NCI-H2081 treated with DMSO at 0.1 percent for 48 hours (cell line): ENCODE measurements around the gene TRIM56.
A peak's percentile ranks its signal among the peaks of the same experiment; 100 is the strongest.
"Not testable (repeated sequence)": the region's sequence is repeated elsewhere in the genome, so short reads cannot be mapped to it uniquely, and the experiment has no call there.

Source experiments
- DNase-seq: peaks from one replicate; lab custom pipeline; 2025; lab: John Stamatoyannopoulos, UW

TRIM56 gene

GRCh38 chr7:101085162-101085964 is at the start of gene TRIM56:
Gene TRIM56 (plus strand): TSS chr7:101085481. CDS start chr7:101087313, 1,832 bp downstream.
- peak; percentile 41 for DNase-seq

DNA sequence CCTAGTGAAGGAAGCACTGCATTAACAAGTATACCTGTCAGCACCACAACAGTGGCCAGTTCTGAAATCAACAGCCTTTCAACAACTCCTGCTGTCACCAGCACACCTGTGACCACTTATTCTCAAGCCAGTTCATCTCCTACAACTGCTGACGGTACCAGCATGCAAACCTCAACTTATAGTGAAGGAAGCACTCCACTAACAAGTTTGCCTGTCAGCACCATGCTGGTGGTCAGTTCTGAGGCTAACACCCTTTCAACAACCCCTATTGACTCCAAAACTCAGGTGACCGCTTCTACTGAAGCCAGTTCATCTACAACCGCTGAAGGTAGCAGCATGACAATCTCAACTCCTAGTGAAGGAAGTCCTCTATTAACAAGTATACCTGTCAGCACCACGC is 49.3 kb upstream of the TRIM56 start:
- DNase-seq: no peak

GRCh38 chr7:101041283-101041682 is 44.0 kb upstream of the TRIM56 start:
- not testable (repeated sequence) for DNase-seq

DNA sequence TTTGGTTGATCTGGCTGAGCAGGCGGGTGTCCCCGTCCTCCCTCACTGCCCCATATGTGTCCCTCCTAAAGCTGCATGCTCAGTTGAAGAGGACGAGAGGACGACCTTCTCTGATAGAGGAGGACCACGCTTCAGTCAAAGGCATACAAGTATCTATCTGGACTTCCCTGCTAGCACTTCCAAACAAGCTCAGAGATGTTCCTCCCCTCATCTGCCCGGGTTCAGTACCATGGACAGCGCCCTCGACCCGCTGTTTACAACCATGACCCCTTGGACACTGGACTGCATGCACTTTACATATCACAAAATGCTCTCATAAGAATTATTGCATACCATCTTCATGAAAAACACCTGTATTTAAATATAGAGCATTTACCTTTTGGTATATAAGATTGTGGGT is 26.9 kb upstream of the TRIM56 start:
- no peak for DNase-seq

DNA sequence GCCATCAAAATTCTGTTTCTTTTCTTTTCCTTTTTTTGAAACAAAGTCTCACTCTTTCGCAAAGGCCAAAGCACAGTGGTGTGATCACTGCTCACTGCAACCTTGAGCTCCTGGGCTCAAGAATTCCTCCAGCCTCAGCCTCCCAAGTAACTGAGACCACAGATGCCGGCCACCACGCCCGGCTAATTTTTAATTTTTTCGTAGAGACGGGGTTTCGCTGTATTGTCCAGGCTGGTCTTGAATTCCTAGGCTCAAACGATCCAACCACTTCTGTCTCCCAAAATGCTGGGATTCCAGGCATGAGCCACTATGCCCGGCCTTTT is 25.7 kb upstream of the TRIM56 start:
- DNase-seq: no peak

DNA sequence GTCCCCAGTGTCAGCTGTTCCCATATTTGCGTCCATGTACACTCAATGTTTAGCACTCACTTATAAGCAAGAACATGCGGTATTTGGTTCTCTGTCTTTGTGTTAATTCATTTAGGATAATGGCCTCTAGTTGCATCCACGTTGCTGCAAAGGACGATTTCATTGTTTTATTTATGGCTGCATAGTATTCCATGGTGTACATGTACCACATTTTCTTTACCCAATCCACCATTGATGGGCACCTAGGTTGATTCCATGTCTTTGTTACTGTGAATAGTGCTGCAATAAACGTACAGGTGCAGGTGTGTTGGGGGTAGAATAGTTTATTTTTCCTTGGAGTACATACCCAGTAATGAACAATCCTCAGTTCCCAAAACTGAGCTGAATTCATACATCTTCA is 24.3 kb upstream of the TRIM56 start:
- DNase-seq: no peak

DNA sequence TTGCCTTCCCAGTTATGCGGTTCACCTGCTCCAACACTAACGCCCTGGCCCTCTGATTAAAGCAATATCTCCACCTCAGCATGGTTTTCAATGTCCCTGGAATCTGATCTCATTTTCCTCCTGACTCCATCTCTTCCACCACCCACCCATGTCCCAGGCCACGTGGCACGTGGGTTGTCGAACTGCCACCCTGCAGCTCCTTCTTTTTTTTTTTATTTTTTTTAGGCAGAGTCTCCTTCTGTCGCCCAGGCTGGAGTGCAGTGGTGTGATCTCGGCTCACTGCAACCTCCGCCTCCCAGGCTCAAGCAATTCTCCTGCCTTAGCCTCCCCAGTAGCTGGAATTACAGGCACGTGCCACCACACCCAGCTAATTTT is 21.1 kb upstream of the TRIM56 start:
- DNase-seq: not testable (repeated sequence)

DNA sequence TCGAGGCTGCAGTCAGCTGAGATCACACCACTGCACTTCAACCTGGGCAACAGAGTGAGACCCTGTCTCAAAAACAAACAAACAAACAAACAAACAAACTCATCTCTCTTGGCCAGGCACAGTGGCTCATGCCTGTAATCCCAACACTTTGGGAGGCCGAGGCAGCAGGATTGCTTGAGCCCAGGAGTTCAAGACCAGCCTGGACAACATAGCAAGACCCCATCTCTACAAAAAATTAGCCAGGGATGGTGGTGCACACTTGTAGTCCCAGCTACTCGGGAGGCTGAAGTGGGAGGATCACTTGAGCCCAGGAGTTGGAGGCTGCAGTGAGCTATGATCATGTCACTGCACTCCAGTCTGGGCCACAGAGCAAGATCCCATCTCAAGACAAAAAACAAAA is 20.1 kb upstream of the TRIM56 start:
- not testable (repeated sequence) for DNase-seq

GRCh38 chr7:101066141-101066832 is 19.0 kb upstream of the TRIM56 start:
- DNase-seq: no peak

GRCh38 chr7:101066833-101067177 is 18.5 kb upstream of the TRIM56 start:
- no peak for DNase-seq

- DNase-seq: no peak
Measured at GRCh38 chr7:101068401-101068800, 16.9 kb upstream of the TRIM56 start.

DNA sequence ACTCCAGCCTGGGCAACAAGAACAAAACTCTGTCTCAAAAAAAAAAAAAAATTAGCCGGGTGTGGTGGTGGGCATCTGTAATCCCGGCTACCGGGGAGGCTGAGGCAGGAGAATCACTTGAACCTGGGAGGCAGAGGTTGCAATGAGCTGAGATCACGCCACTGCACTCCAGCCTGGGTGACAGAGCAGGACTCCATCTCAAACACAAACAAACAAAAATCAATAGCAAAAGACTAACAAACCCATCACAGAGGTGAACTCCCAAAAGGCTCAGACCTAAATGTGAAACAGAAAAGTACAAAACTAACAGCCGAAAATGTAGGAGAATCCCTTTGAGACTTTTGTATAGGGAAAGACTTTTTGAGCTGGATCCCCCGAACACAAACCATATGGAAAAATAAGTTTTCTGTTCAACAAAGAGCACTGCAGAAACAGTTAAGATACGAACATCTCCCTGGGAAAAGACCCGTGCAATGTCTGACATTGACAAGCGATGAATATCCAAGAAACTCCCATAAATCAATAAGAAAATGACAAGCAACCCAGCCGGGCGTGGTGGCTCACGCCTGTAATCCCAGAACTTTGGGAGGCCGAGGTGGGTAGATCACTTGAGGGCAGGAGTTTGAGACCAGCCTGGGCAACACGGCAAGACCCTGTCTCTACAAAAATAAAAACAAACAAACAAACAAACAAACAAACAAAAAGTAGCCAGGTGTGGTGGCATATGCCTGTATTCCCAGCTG is 13.7 kb upstream of the TRIM56 start:
- not testable (repeated sequence) for DNase-seq

- DNase-seq: no peak
Measured at GRCh38 chr7:101075646-101076045, 9.6 kb upstream of the TRIM56 start.

DNA sequence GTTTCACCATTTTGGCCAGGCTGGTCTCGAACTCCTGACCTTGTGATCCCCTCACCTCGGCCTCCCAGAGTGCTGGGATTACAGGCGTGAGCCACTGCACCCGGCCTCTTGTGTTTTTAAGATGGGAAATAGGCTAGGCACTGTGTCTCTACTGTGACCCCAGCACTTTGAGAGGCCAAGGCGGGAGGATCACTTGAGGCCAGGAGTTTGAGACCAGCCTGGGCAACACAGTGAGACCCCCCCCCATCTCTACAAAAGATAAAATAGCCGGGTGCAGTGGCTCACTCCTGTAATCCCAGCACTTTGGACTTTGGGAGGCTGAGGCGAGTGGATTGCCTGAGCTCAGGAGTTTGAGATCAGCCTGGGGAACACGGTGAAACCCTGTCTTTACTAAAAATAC is 9.1 kb upstream of the TRIM56 start:
- not testable (repeated sequence) for DNase-seq

- DNase-seq: peak; percentile 64
Measured at GRCh38 chr7:101077303-101078086, 7.8 kb upstream of the TRIM56 start.

- DNase-seq: no peak
Measured at GRCh38 chr7:101081432-101081831, 3.8 kb upstream of the TRIM56 start.

DNA sequence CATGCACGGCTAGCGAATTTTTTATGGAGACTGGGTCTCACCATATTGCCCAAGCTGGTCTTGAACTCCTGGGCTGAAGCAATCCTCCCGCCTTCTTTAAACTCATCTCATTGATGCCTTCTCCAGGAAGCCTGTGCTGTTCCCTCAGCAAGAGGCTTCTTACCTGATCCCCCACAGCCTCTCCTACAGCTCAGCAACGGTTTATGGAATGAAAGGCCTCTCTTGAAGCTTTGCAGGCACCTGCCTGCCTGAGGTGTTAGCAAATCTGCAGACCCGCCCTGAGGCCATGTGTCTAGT is 468 bp upstream of the TRIM56 start:
- no peak for DNase-seq

- no peak for DNase-seq
Measured at GRCh38 chr7:101087334-101088068, 2.2 kb downstream of the TRIM56 start.

DNA sequence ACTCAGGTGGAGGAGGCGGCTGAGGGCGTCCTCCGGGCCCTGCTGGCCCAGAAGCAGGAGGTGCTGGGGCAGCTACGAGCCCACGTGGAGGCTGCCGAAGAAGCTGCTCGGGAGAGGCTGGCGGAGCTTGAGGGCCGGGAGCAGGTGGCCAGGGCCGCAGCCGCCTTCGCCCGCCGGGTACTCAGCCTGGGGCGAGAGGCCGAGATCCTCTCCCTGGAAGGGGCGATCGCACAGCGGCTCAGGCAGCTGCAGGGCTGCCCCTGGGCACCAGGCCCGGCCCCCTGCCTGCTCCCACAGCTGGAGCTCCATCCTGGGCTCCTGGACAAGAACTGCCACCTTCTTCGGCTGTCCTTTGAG is 2.8 kb downstream of the TRIM56 start:
- DNase-seq: no peak

- no peak for DNase-seq
Measured at GRCh38 chr7:101088858-101089529, 3.7 kb downstream of the TRIM56 start.

- no peak for DNase-seq
Measured at GRCh38 chr7:101089876-101090275, 4.6 kb downstream of the TRIM56 start.
